PC-3 (cell line): ENCODE results near the gene INF2. TPM values are rescaled to one million over a fixed set of nuclear protein-coding genes. Genes with fewer than 3 reads are reported as not detected.

Experiments
- ATAC-seq: fragments of 200-7000 bp; cut with Tn5 transposase; 2 replicates; pipeline ENCODE4 v1.9.1; 2020; ENCODE audit warnings: mild to moderate bottlenecking, moderate library complexity
- BruUV-seq: library from RNA; stranded (reverse); fragments of 400-500 nt; replicated peaks from 2 replicates; lab custom pipeline; 2021; lab: Mats Ljungman, UMichigan
- CTCF ChIA-PET: fragments of 300-600 bp; sonication (Branson Sonifier 250); formaldehyde crosslinking; loops from one replicate; lab custom pipeline; 2022; ENCODE audit warnings: antibody characterized with exemption; lab: Charles Lee
- POLR2A ChIA-PET: fragments of 300-600 bp; sonication (Branson Sonifier 250); formaldehyde crosslinking; loops from one replicate; lab custom pipeline; 2022; ENCODE audit warnings: antibody characterized with exemption; ENCODE audit not compliant: unreplicated experiment; lab: Charles Lee
- DNase-seq: peaks from one replicate; pipeline ENCODE4 v3.0.0-alpha.2; 2015
- H2AFZ ChIP-seq: fragments of 300-600 bp; sonication (generic); 2 replicates; pipeline ENCODE4 v1.6.0; 2016; ENCODE audit warnings: antibody characterized with exemption, low read length
- H3F3A ChIP-seq: fragments of 300-600 bp; sonication (generic); one replicate; pipeline ENCODE4 v1.6.0; 2017; ENCODE audit warnings: antibody characterized with exemption, low read length, control low read depth, mild to moderate bottlenecking; ENCODE audit not compliant: unreplicated experiment
- H3K27ac ChIP-seq: fragments of 300-600 bp; sonication (generic); 2 replicates; pipeline ENCODE4 v1.5.1; 2016; ENCODE audit warnings: mild to moderate bottlenecking, low read length
- H3K27me3 ChIP-seq: fragments of 300-600 bp; sonication (generic); 2 replicates; pipeline ENCODE4 v1.6.1; 2016; ENCODE audit warnings: low read length, mixed read lengths
- H3K36me3 ChIP-seq: fragments of 300-600 bp; sonication (generic); 2 replicates; pipeline ENCODE4 v1.6.1; 2016; ENCODE audit warnings: low read depth, mixed run types, low read length, mixed read lengths
- H3K4me1 ChIP-seq: fragments of 300-600 bp; sonication (generic); 2 replicates; pipeline ENCODE4 v1.5.1; 2016; ENCODE audit warnings: low read length; ENCODE audit not compliant: insufficient read depth
- H3K4me2 ChIP-seq: fragments of 300-600 bp; sonication (generic); 2 replicates; pipeline ENCODE4 v1.6.0; 2016; ENCODE audit warnings: low read length
- H3K4me3 ChIP-seq: fragments of 300-600 bp; sonication (generic); 2 replicates; pipeline ENCODE4 v1.5.1; 2016; ENCODE audit warnings: mild to moderate bottlenecking, low read length, mixed read lengths
- H3K79me2 ChIP-seq: fragments of 300-600 bp; sonication (generic); 2 replicates; pipeline ENCODE4 v1.6.1; 2017; ENCODE audit warnings: low read length, mixed read lengths
- H3K9ac ChIP-seq: fragments of 300-600 bp; sonication (generic); 2 replicates; pipeline ENCODE4 v1.6.0; 2016; ENCODE audit warnings: mild to moderate bottlenecking, low read length
- H3K9me2 ChIP-seq: fragments of 300-600 bp; sonication (generic); replicated peaks from 2 replicates; pipeline ENCODE4 v1.6.1; 2016; ENCODE audit warnings: mixed run types, low read length, mixed read lengths
- H3K9me3 ChIP-seq: fragments of 300-600 bp; sonication (generic); 2 replicates; pipeline ENCODE4 v1.6.1; 2016; ENCODE audit warnings: low read length, mixed read lengths
- H4K20me1 ChIP-seq: fragments of 300-600 bp; sonication (generic); 2 replicates; pipeline ENCODE4 v1.6.1; 2016; ENCODE audit warnings: low read length, mixed read lengths
- CTCF ChIP-seq: fragments of 300-600 bp; sonication (generic); conservative IDR thresholded peaks from 2 replicates; pipeline ENCODE4 v1.5.1; 2017; ENCODE audit warnings: antibody characterized with exemption, low read depth, mild to moderate bottlenecking, low read length
- EZH2 ChIP-seq: fragments of 300-600 bp; sonication (generic); IDR thresholded peaks from one replicate; pipeline ENCODE4 v1.6.1; 2017; ENCODE audit warnings: antibody characterized with exemption, mild to moderate bottlenecking, low read length; ENCODE audit not compliant: unreplicated experiment
- EZH2phosphoT487 ChIP-seq: fragments of 300-600 bp; sonication (generic); IDR thresholded peaks from 2 replicates; pipeline ENCODE4 v1.6.1; 2018; ENCODE audit warnings: mild to moderate bottlenecking, antibody characterized with exemption, low read length, borderline replicate concordance
- intact Hi-C: fragments of 100-400 bp; cut with micrococcal nuclease; formaldehyde crosslinking; loops from 2 replicates; pipeline ENCODE4 v1.9.0; 2023
- total RNA-seq: library from RNA; depleted of rRNA; stranded (reverse); fragments of >200 nt; gene quantifications from 2 replicates; pipeline ENCODE4 v1.2.3, GENCODE V29; 2014

Gene INF2
- total RNA-seq, 1 experiment from 2014 or later, result 132 TPM

GRCh38 chr14:104732355-104732804 lies 43.0 kb downstream of the INF2 start:
- H3K4me3 ChIP-seq, result no peak overlapping the region
- no peaks in the 10 kb centered on the region for H3K79me2 ChIP-seq
- no peak overlapping the region for H3K9ac ChIP-seq
- no peak for TF ChIP-seq EZH2
- POLR2A ChIA-PET, result no interaction called here
- H2AFZ ChIP-seq, result no peak overlapping the region
- no peaks in the 10 kb centered on the region for H4K20me1 ChIP-seq
- H3K4me1 ChIP-seq, result peaks cover 12% of the 10 kb centered on the region
- intact Hi-C loops, result no loop called here
- no peaks in the 10 kb centered on the region for H3F3A ChIP-seq
- no peaks in the 10 kb centered on the region for H3K9me3 ChIP-seq
- no peaks in the 10 kb centered on the region for H3K27me3 ChIP-seq
- ATAC-seq (peak; percentile 35), DNase-seq (no peak)
- no peaks in the 10 kb centered on the region for H3K9me2 ChIP-seq
- peak overlapping the region; percentile 17; the same call in 1 of the 2 replicates for H3K27ac ChIP-seq
- CTCF ChIA-PET, result no interaction called here
- BruUV-seq, result no TSS peak
- H3K4me2 ChIP-seq, result 0 out of 2 replicates have a peak overlapping the region, but pooled peaks have one; percentile 18
- H3K36me3 ChIP-seq, result no peaks in the 10 kb centered on the region

DNA sequence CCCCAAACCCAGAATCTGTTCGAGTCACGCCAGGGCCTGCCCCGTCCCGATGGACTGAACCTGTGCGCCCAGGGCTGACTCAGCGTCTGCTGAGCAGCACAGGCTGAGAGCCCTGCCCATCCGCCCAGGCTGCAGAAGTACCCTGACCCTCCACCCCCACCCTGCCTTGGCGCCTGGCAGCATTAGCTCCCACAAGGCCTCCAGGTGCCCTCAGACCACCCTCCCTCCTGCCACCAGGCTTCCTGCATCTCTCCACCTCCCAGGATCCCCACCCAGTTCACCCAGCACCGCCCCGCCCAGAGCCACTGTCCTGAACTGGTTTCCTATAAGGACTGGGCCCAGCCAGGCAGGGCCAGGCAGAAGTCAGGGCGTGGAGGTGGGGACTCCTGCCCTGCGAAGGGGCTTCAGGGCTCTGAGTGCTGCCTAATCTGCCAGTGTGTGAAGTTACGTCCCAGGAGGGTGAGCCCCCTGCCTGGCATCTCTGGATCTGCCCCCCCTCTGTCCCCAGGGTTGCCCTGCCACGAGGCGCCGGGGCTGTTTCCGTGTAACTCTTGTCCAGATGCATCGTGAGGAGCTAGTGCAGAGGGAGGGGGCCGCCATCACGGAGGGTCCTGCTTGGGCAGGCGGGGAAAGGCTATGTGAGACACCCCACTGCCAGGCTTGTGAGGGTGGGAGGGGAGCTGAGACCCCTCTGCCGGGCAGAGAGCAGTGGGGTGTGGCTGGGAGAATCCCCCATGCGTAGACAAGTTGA lies 43.7 kb downstream of the INF2 start:
- H2AFZ ChIP-seq, result no peak overlapping the region
- no TSS peak for BruUV-seq
- H3K36me3 ChIP-seq, result no peaks in the 10 kb centered on the region
- no peak overlapping the region for H3K9ac ChIP-seq
- no peaks in the 10 kb centered on the region for H3F3A ChIP-seq
- H3K9me3 ChIP-seq, result no peaks in the 10 kb centered on the region
- no peaks in the 10 kb centered on the region for H4K20me1 ChIP-seq
- intact Hi-C loops, result no loop called here
- no peak overlapping the region for H3K4me3 ChIP-seq
- H3K27me3 ChIP-seq, result no peaks in the 10 kb centered on the region
- ATAC-seq (peak; percentile 53), DNase-seq (peak; percentile 33)
- TF ChIP-seq CTCF, result no peak
- TF ChIP-seq EZH2, result no peak
- TF ChIP-seq EZH2phosphoT487, result no peak
- H3K27ac ChIP-seq, result peak overlapping the region; percentile 17; the same call in 1 of the 2 replicates
- ChIA-PET POLR2A (no interaction called here), CTCF (no interaction called here)
- H3K4me1 ChIP-seq, result peaks cover 12% of the 10 kb centered on the region
- no peaks in the 10 kb centered on the region for H3K79me2 ChIP-seq
- H3K9me2 ChIP-seq, result no peaks in the 10 kb centered on the region
- H3K4me2 ChIP-seq, result 0 out of 2 replicates have a peak overlapping the region, but pooled peaks have one; percentile 18

- ATAC-seq, result no peak
- Histone ChIP-seq H2AFZ (no peak overlapping the region), H3K9ac (no peak overlapping the region), H3K4me3 (no peak overlapping the region), H3K4me1 (peaks cover 12% of the 10 kb centered on the region), H3K4me2 (no peak overlapping the region), H3K9me3 (no peaks in the 10 kb centered on the region), H3K79me2 (no peaks in the 10 kb centered on the region), H4K20me1 (no peaks in the 10 kb centered on the region), H3K9me2 (no peaks in the 10 kb centered on the region), H3K36me3 (no peaks in the 10 kb centered on the region), H3F3A (no peaks in the 10 kb centered on the region), H3K27me3 (no peaks in the 10 kb centered on the region), H3K27ac (no peak overlapping the region)
- CTCF ChIA-PET, result no interaction called here
- TF ChIP-seq EZH2phosphoT487, result no peak
- TF ChIP-seq CTCF, result no peak
- no peak for TF ChIP-seq EZH2
- intact Hi-C loops, result no loop called here
- POLR2A ChIA-PET, result no interaction called here
- no peak for DNase-seq
- BruUV-seq, result no TSS peak
These were observed 44.7 kb downstream of the INF2 start for GRCh38 chr14:104734051-104734587.
